Stomach (tissue), 9 donors: Measurements from ENCODE around the gene SOX15. TPM values are rescaled to one million over a fixed set of nuclear protein-coding genes. Genes with fewer than 3 reads are reported as not detected.

Experiments
- DNase-seq, 2 donors: peaks; one replicate each; pipeline versions ENCODE4 v3.0.0 to v3.0.0-alpha.2; 2013 to 2019
- H3K27ac ChIP-seq, 5 donors: fragments of 200-600 bp in 4 of 5; sonication (generic) in 4 of 5; one replicate each; pipeline ENCODE4 v1.5.1; 2013 to 2019; ENCODE audit warnings: mild to moderate bottlenecking in 1 of 5, moderate library complexity in 1 of 5
- H3K27me3 ChIP-seq, 3 donors: fragments of 200-600 bp; sonication (generic); one replicate each; pipeline ENCODE4 v1.5.1; 2017 to 2019; ENCODE audit warnings: mixed run types in 1 of 3
- H3K36me3 ChIP-seq, 4 donors: fragments of 200-600 bp; sonication (generic); 1 replicate in 3 of 4; 2 replicates in 1 of 4; pipeline ENCODE4 v1.5.1; 2016 to 2019
- H3K4me1 ChIP-seq, 4 donors: fragments of 200-600 bp; sonication (generic); one replicate each; pipeline ENCODE4 v1.5.1; 2016 to 2019
- H3K4me3 ChIP-seq, 4 donors: fragments of 200-600 bp; sonication (generic) in 3 of 4; one replicate each; pipeline ENCODE4 v1.5.1; 2016 to 2019; ENCODE audit warnings: mild to moderate bottlenecking in 1 of 4
- H3K9me3 ChIP-seq, 4 donors: fragments of 200-600 bp; sonication (generic); one replicate each; pipeline ENCODE4 v1.5.1; 2016 to 2019
- EP300 ChIP-seq: sonication (generic); formaldehyde crosslinking; IDR thresholded peaks from one replicate; pipeline ENCODE4 v1.6.1; 2017; ENCODE audit warnings: antibody characterized with exemption
- POLR2A ChIP-seq, 4 donors: fragments of 450-650 bp; IDR thresholded peaks; one replicate each; pipeline ENCODE4 v1.6.1; 2016; ENCODE audit warnings: antibody characterized with exemption in 4 of 4, control low read depth in 2 of 4, mild to moderate bottlenecking in 1 of 4, moderate library complexity in 1 of 4
- POLR2AphosphoS5 ChIP-seq, 3 donors: sonication (generic); formaldehyde crosslinking; IDR thresholded peaks; one replicate each; pipeline ENCODE4 v1.6.1; 2016; ENCODE audit warnings: antibody characterized with exemption in 3 of 3
- WGBS, 5 donors: extraction: QIAGEN DNeasy Blood & Tissue Kit in 3 of 5; methylation state at CpG; one replicate each; pipeline versions ENCODE4 v1.1.5 to v1.1.7; 2013 to 2018; 5-methylcytosine and 5-hydroxymethylcytosine counted together
- intact Hi-C: fragments of 100-400 bp; cut with DNase I; formaldehyde crosslinking; loops from one replicate; pipeline ENCODE4 v1.15.1; 2023; ENCODE audit warnings: low total_unique reads
- polyA plus RNA-seq, 3 donors: library from polyadenylated mRNA; stranded (reverse); fragments of 200-250 nt; gene quantifications; one replicate each; pipeline ENCODE4 v1.2.3, GENCODE V29; 2013
- total RNA-seq, 5 donors: library from RNA; depleted of rRNA; stranded (reverse); fragments of >200 nt; gene quantifications; one replicate each; pipeline versions ENCODE4 v1.1.0 to v1.2.3, GENCODE V29; 2014 to 2016
- TF ChIP-seq, protein P1 (sequence below), 7 experiments: fragments of 450-650 bp in 4 of 7; fragments of 200-600 bp in 3 of 7; sonication (generic) in 3 of 7; IDR thresholded peaks; one replicate each; pipeline ENCODE4 v1.5.1; 2016 to 2019; ENCODE audit warnings: antibody characterized with exemption in 7 of 7, control low read depth in 2 of 7, mild to moderate bottlenecking in 1 of 7
- donor health status: healthy with polysubstance abuse.
- donor health status: Bipolar disorder and iron deficiency.
- donor health status: healthy.

The SOX15 gene
- total and polyA plus RNA-seq, 8 donors: 0.76 to 48.1 (median 1.3) TPM; not detected in 4

DNA sequence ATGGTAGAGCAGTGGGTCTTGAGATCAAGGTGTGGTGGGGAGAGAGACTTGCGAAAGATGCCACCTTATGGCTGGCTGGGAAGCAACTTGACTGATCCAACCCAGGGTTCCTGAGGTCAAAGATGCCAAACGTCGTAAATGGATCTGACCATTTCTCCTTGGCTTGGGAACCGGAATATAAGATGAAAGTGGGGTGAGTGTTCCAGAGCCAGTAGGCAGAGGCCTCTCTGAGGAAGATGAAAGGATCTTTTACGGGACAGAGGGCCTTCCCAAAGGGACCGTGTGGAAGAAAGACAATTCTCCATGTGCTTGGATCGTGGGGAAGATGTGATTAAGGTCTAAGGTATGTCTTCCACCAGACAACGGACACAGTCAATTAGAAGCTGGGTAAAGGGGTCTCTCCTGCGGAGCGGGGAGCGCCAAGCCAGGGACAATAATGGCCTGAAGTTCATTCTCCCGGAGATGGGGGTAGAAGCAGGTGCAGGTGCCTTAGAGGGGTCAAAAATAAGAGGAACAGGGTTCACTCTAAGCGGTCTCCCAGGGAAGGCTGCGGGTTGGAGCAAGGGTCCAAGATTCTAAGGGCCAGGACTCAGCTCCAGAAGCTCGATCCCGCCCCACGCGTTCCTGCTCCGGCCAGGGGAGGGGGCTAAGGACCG is 24.0 kb upstream of the SOX15 start:
- WGBS, 5 donors: 3 to 12% (median 4%) methylated on average over 14 to 20 of the region's 20 CpGs
- Histone ChIP-seq H3K4me1 (peaks cover 24 to 50% (median 41%) of the 10 kb centered on the region in 4 donors), H3K27ac (peak overlapping the region; percentile 88 to 99 (median 97)), H3K27me3 (no peaks in the 10 kb centered on the region), H3K9me3 (no peaks in the 10 kb centered on the region), H3K36me3 (peaks cover 4 to 14% (median 9%) of the 10 kb centered on the region in 4 donors), H3K4me3 (peak overlapping the region; percentile 86 to 92 (median 90))
- peak in 1 of 2 donors; percentile 24 for DNase-seq
- no peak for TF ChIP-seq EP300
- TF ChIP-seq, protein P1, sequence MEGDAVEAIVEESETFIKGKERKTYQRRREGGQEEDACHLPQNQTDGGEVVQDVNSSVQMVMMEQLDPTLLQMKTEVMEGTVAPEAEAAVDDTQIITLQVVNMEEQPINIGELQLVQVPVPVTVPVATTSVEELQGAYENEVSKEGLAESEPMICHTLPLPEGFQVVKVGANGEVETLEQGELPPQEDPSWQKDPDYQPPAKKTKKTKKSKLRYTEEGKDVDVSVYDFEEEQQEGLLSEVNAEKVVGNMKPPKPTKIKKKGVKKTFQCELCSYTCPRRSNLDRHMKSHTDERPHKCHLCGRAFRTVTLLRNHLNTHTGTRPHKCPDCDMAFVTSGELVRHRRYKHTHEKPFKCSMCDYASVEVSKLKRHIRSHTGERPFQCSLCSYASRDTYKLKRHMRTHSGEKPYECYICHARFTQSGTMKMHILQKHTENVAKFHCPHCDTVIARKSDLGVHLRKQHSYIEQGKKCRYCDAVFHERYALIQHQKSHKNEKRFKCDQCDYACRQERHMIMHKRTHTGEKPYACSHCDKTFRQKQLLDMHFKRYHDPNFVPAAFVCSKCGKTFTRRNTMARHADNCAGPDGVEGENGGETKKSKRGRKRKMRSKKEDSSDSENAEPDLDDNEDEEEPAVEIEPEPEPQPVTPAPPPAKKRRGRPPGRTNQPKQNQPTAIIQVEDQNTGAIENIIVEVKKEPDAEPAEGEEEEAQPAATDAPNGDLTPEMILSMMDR (IDR thresholded peaks at IDR 0.05): no peak
- no peak for TF ChIP-seq POLR2AphosphoS5 (IDR thresholded peaks at IDR 0.05)
- TF ChIP-seq POLR2A (IDR thresholded peaks at IDR 0.05): no peak
- intact Hi-C loops: no loop called here

DNA sequence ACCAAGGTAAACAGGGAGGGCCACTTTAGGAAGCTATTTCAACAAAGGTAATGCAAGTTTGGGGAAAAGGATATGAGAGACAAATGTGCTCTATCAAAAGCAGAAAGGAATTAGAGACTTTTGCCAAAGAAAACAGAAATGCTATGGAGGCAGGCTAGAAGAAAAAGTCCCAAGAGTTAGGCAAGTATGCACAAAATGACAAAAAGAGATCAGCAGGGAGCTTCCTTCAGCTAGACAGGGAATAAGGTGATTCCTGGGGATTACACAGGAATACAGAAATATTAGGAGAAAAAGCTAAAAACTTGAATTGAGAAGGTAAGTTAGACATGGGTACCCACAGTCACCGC is 22.4 kb upstream of the SOX15 start:
- Histone ChIP-seq H3K4me1 (peaks cover 24 to 54% (median 41%) of the 10 kb centered on the region in 4 donors), H3K36me3 (peaks cover 4 to 14% (median 9%) of the 10 kb centered on the region in 4 donors), H3K27ac (no peak overlapping the region), H3K9me3 (no peaks in the 10 kb centered on the region), H3K27me3 (no peaks in the 10 kb centered on the region), H3K4me3 (peak overlapping the region in 2 of 4 donors; percentile 25 to 86)
- WGBS, 5 donors: 95 to 100% (median 97%) methylated on average over 1 of the region's 1 CpG
- DNase-seq: no peak
- TF ChIP-seq POLR2AphosphoS5 (IDR thresholded peaks at IDR 0.05) (no peak), POLR2A (IDR thresholded peaks at IDR 0.05) (no peak), EP300 (no peak)
- TF ChIP-seq, protein P1 (IDR thresholded peaks at IDR 0.05): no peak
- intact Hi-C loops: no loop called here

DNA sequence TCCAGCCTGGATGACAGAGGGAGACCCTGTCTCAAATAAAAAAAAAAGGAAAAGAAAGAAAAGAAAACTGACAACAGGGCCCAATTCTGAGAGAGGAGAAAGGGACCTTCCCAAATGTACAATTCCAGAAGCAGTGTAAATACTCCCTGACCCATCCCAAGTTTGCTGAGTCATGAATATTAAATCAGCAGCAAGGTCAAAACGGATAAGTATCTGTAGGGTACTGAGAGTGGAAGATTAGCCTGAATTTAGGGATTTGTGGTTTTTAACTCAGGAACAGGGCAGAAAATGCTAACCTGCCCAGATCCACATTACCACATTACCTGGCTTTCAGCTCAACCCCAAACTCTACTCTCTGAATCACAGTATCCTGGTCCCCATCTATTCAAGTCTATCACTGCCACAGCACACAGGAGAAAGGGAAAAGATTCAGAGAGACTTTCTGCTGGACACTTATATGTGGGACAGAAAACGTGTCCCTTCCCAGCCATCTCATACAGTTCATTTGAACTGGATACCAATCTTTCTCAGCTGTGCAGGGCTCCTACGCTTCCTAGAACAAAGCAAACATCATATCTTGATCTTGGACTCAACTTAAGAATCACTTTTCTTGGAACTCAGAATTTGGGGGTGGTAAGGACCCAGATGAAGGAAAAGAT is 21.9 kb upstream of the SOX15 start:
- 31 to 49% (median 40%) methylated on average over 3 of the region's 3 CpGs for WGBS, 5 donors
- H3K4me1 ChIP-seq: peaks cover 24 to 54% (median 41%) of the 10 kb centered on the region in 4 donors
- intact Hi-C loops: no loop called here
- no peak for DNase-seq
- peaks cover 4 to 14% (median 9%) of the 10 kb centered on the region in 4 donors for H3K36me3 ChIP-seq
- H3K27ac ChIP-seq: no peak overlapping the region
- H3K9me3 ChIP-seq: no peaks in the 10 kb centered on the region
- H3K4me3 ChIP-seq: peak overlapping the region in 2 of 4 donors; percentile 25 to 86
- TF ChIP-seq EP300 (no peak), POLR2AphosphoS5 (IDR thresholded peaks at IDR 0.05) (no peak)
- H3K27me3 ChIP-seq: no peaks in the 10 kb centered on the region

DNA sequence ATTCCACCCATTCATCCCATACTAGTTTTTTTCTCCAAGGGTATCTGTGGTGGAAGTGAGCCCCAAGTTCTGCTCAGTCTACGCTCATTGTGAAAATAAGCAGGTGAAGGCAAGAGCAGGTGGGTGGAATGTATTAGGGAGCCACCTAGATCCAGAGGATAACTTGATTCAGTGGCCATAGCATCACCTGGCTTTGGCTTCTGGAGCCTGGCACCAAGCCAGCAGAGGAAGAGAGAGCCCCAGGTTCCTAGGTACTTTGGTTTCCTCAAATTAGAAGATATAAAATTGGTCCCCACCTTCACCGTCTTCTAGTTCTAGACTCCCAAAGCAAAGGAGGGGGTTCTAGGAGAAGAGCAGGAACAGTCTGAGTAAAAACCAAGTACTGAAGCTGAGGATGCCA is 20.7 kb upstream of the SOX15 start:
- Histone ChIP-seq H3K9me3 (no peaks in the 10 kb centered on the region), H3K27me3 (no peaks in the 10 kb centered on the region), H3K4me1 (peaks cover 24 to 54% (median 40%) of the 10 kb centered on the region in 4 donors), H3K36me3 (peaks cover 7 to 22% (median 17%) of the 10 kb centered on the region in 4 donors), H3K27ac (no peak overlapping the region), H3K4me3 (no peak overlapping the region)
- no peak for DNase-seq
- intact Hi-C loops: no loop called here
- WGBS, 5 donors: 94 to 100% (median 97%) methylated on average over 2 of the region's 2 CpGs
- TF ChIP-seq EP300 (no peak), POLR2AphosphoS5 (IDR thresholded peaks at IDR 0.05) (no peak), POLR2A (IDR thresholded peaks at IDR 0.05) (no peak)
- TF ChIP-seq, protein P1 (IDR thresholded peaks at IDR 0.05): no peak
